GM12892 (cell line): ENCODE results near the gene CHAD.

Source experiments
- POLR2A ChIP-seq: IDR thresholded peaks from 2 replicates; pipeline ENCODE4 v1.6.1; 2011; ENCODE audit warnings: low read depth, low read length, control low read depth
- POLR2AphosphoS5 ChIP-seq: IDR thresholded peaks from 2 replicates; pipeline ENCODE4 v1.6.1; 2011; ENCODE audit warnings: low read depth, low read length, control low read depth

- TF ChIP-seq POLR2A (no peak), POLR2AphosphoS5 (no peak)
These were observed 31.0 kb upstream of the CHAD start for GRCh38 chr17:50499721-50500120.
